Measurements from ENCODE around the gene UNC13C.

UNC13C gene

GRCh38 chr15:54568381-54568780, 590.1 kb downstream of the UNC13C start:
- no peak for TF ChIP-seq EZH2phosphoT487 (IDR thresholded peaks at IDR 0.05; ENCODE audit: borderline replicate concordance, low read length)
- no peak for TF ChIP-seq CTCF (IDR thresholded peaks at IDR 0.05; ENCODE audit: low read depth, low read length, poor library complexity, severe bottlenecking)
- no peaks in the 10 kb centered on the region for H4K20me1 ChIP-seq (ENCODE audit: control insufficient read depth, insufficient read depth, low read depth, low read length)
- no peaks in the 10 kb centered on the region for H3K9me2 ChIP-seq (replicated peaks; ENCODE audit: control insufficient read depth, low read length)

GRCh38 chr15:54571576-54571975, 593.3 kb downstream of the UNC13C start:
- Histone ChIP-seq H3K9me3 (ENCODE audit: control insufficient read depth, insufficient read depth, low read length) (no peaks in the 10 kb centered on the region), H3K36me3 (ENCODE audit: control insufficient read depth, low read length) (no peaks in the 10 kb centered on the region), H3K4me2 (ENCODE audit: low read length) (no peak overlapping the region), H3K9me2 (replicated peaks; ENCODE audit: control insufficient read depth, low read length) (no peaks in the 10 kb centered on the region), H3K4me1 (ENCODE audit: control insufficient read depth, low read length) (no peaks in the 10 kb centered on the region), H3K4me3 (ENCODE audit: low read length) (no peak overlapping the region), H3K27me3 (ENCODE audit: control insufficient read depth, low read length) (no peaks in the 10 kb centered on the region), H4K20me1 (ENCODE audit: control insufficient read depth, insufficient read depth, low read depth, low read length) (no peaks in the 10 kb centered on the region), H3F3A (ENCODE audit: control insufficient read depth, insufficient read depth) (no peaks in the 10 kb centered on the region), H3K27ac (ENCODE audit: low read depth, low read length) (no peak overlapping the region), H3K79me2 (ENCODE audit: control insufficient read depth, low read length) (no peaks in the 10 kb centered on the region)
- TF ChIP-seq CTCF (IDR thresholded peaks at IDR 0.05; ENCODE audit: low read depth, low read length, poor library complexity, severe bottlenecking) (no peak), EZH2phosphoT487 (IDR thresholded peaks at IDR 0.05; ENCODE audit: borderline replicate concordance, low read length) (no peak)

More at GRCh38 chr15:54568381-54568780, 590.1 kb downstream of the UNC13C start:
- no peaks in the 10 kb centered on the region for H3K36me3 ChIP-seq (ENCODE audit: control insufficient read depth, low read length)
- no peaks in the 10 kb centered on the region for H3K79me2 ChIP-seq (ENCODE audit: control insufficient read depth, low read length)
- H3K4me1 ChIP-seq (ENCODE audit: control insufficient read depth, low read length) = no peaks in the 10 kb centered on the region
- H3K4me2 ChIP-seq (ENCODE audit: low read length) = no peak overlapping the region
- H3K27me3 ChIP-seq (ENCODE audit: control insufficient read depth, low read length) = no peaks in the 10 kb centered on the region
- H3K27ac ChIP-seq (ENCODE audit: low read depth, low read length) = no peak overlapping the region
- no peak overlapping the region for H3K4me3 ChIP-seq (ENCODE audit: low read length)
- H3F3A ChIP-seq (ENCODE audit: control insufficient read depth, insufficient read depth) = no peaks in the 10 kb centered on the region
- no peaks in the 10 kb centered on the region for H3K9me3 ChIP-seq (ENCODE audit: control insufficient read depth, insufficient read depth, low read length)

- Histone ChIP-seq H3K27ac (ENCODE audit: low read depth, low read length) (no peak overlapping the region), H3F3A (ENCODE audit: control insufficient read depth, insufficient read depth) (no peaks in the 10 kb centered on the region), H3K79me2 (ENCODE audit: control insufficient read depth, low read length) (no peaks in the 10 kb centered on the region), H3K4me3 (ENCODE audit: low read length) (no peak overlapping the region), H3K9me2 (replicated peaks; ENCODE audit: control insufficient read depth, low read length) (no peaks in the 10 kb centered on the region), H4K20me1 (ENCODE audit: control insufficient read depth, insufficient read depth, low read depth, low read length) (no peaks in the 10 kb centered on the region), H3K9me3 (ENCODE audit: control insufficient read depth, insufficient read depth, low read length) (no peaks in the 10 kb centered on the region; the same call in 1 of the 2 replicates), H3K27me3 (ENCODE audit: control insufficient read depth, low read length) (no peaks in the 10 kb centered on the region), H3K4me1 (ENCODE audit: control insufficient read depth, low read length) (no peaks in the 10 kb centered on the region), H3K4me2 (ENCODE audit: low read length) (no peak overlapping the region), H3K36me3 (ENCODE audit: control insufficient read depth, low read length) (no peaks in the 10 kb centered on the region)
- TF ChIP-seq EZH2phosphoT487 (IDR thresholded peaks at IDR 0.05; ENCODE audit: borderline replicate concordance, low read length) (no peak), CTCF (IDR thresholded peaks at IDR 0.05; ENCODE audit: low read depth, low read length, poor library complexity, severe bottlenecking) (no peak)
Observed at GRCh38 chr15:54575586-54575985, 597.3 kb downstream of the UNC13C start.
